Ishikawa (cell line): ENCODE results near the gene KCNQ1.

ENCODE experiments used
- CEBPB ChIP-seq: IDR thresholded peaks from 2 replicates; pipeline ENCODE4 v1.6.1; 2012
- CREB1 ChIP-seq: IDR thresholded peaks from 2 replicates; pipeline ENCODE4 v1.6.1; 2012; ENCODE audit warnings: low read depth
- EGR1 ChIP-seq: IDR thresholded peaks from 2 replicates; pipeline ENCODE4 v1.6.1; 2012
- EP300 ChIP-seq: IDR thresholded peaks from 2 replicates; pipeline ENCODE4 v1.6.1; 2012; ENCODE audit warnings: borderline replicate concordance
- FOXM1 ChIP-seq: IDR thresholded peaks from 2 replicates; pipeline ENCODE4 v1.6.1; 2012; ENCODE audit warnings: low read depth, borderline replicate concordance
- NFIC ChIP-seq: IDR thresholded peaks from 2 replicates; pipeline ENCODE4 v1.6.1; 2012
- RAD21 ChIP-seq: IDR thresholded peaks from 2 replicates; pipeline ENCODE4 v1.6.1; 2012; ENCODE audit warnings: low read depth
- TAF1 ChIP-seq: IDR thresholded peaks from 2 replicates; pipeline ENCODE4 v1.6.1; 2012; ENCODE audit warnings: low read depth, mild to moderate bottlenecking
- TCF12 ChIP-seq: IDR thresholded peaks from 2 replicates; pipeline ENCODE4 v1.6.1; 2012; ENCODE audit warnings: low read depth
- TEAD4 ChIP-seq: IDR thresholded peaks from 2 replicates; pipeline ENCODE4 v1.6.1; 2012
- YY1 ChIP-seq: IDR thresholded peaks from 2 replicates; pipeline ENCODE4 v1.6.1; 2012; ENCODE audit warnings: low read depth
- ZBTB7A ChIP-seq: IDR thresholded peaks from 2 replicates; pipeline ENCODE4 v1.6.1; 2012; ENCODE audit warnings: low read depth
- TF ChIP-seq, protein P1 (sequence below): IDR thresholded peaks from 2 replicates; pipeline ENCODE4 v1.6.1; 2012
- TF ChIP-seq, protein P2 (sequence below): IDR thresholded peaks from 2 replicates; pipeline ENCODE4 v1.6.1; 2012
- TF ChIP-seq, protein P3 (sequence below): IDR thresholded peaks from 2 replicates; pipeline ENCODE4 v1.6.1; 2012; ENCODE audit warnings: low read depth, mild to moderate bottlenecking

KCNQ1 gene

DNA sequence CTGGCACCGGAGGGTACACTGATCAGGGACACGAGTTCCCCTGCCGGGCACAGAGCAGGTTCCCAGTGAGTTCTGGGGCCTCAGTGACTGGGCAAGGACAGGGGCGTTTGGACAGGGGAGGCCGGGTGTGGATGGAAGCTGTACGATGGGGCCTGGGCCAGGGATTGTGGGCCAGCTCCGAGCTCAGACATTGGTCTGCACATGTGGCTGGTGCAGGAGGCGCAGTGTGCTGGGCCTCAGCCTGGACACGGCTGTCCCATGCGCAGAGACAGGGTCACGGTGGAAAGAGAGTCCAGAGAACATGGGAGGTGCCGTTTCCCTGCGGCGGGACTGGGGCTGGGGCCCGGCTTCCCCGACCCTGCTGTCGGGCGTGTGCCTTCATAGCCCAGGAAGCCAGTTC, 380.0 kb downstream of the KCNQ1 start:
- TF ChIP-seq NFIC (no peak), ZBTB7A (no peak), YY1 (no peak), TEAD4 (no peak), RAD21 (no peak), TAF1 (no peak), EP300 (no peak)
- TF ChIP-seq, protein P1, sequence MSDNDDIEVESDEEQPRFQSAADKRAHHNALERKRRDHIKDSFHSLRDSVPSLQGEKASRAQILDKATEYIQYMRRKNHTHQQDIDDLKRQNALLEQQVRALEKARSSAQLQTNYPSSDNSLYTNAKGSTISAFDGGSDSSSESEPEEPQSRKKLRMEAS: no peak
- TF ChIP-seq, protein P2, sequence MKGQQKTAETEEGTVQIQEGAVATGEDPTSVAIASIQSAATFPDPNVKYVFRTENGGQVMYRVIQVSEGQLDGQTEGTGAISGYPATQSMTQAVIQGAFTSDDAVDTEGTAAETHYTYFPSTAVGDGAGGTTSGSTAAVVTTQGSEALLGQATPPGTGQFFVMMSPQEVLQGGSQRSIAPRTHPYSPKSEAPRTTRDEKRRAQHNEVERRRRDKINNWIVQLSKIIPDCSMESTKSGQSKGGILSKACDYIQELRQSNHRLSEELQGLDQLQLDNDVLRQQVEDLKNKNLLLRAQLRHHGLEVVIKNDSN: no peak
- TF ChIP-seq, protein P3, sequence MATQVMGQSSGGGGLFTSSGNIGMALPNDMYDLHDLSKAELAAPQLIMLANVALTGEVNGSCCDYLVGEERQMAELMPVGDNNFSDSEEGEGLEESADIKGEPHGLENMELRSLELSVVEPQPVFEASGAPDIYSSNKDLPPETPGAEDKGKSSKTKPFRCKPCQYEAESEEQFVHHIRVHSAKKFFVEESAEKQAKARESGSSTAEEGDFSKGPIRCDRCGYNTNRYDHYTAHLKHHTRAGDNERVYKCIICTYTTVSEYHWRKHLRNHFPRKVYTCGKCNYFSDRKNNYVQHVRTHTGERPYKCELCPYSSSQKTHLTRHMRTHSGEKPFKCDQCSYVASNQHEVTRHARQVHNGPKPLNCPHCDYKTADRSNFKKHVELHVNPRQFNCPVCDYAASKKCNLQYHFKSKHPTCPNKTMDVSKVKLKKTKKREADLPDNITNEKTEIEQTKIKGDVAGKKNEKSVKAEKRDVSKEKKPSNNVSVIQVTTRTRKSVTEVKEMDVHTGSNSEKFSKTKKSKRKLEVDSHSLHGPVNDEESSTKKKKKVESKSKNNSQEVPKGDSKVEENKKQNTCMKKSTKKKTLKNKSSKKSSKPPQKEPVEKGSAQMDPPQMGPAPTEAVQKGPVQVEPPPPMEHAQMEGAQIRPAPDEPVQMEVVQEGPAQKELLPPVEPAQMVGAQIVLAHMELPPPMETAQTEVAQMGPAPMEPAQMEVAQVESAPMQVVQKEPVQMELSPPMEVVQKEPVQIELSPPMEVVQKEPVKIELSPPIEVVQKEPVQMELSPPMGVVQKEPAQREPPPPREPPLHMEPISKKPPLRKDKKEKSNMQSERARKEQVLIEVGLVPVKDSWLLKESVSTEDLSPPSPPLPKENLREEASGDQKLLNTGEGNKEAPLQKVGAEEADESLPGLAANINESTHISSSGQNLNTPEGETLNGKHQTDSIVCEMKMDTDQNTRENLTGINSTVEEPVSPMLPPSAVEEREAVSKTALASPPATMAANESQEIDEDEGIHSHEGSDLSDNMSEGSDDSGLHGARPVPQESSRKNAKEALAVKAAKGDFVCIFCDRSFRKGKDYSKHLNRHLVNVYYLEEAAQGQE: no peak

DNA sequence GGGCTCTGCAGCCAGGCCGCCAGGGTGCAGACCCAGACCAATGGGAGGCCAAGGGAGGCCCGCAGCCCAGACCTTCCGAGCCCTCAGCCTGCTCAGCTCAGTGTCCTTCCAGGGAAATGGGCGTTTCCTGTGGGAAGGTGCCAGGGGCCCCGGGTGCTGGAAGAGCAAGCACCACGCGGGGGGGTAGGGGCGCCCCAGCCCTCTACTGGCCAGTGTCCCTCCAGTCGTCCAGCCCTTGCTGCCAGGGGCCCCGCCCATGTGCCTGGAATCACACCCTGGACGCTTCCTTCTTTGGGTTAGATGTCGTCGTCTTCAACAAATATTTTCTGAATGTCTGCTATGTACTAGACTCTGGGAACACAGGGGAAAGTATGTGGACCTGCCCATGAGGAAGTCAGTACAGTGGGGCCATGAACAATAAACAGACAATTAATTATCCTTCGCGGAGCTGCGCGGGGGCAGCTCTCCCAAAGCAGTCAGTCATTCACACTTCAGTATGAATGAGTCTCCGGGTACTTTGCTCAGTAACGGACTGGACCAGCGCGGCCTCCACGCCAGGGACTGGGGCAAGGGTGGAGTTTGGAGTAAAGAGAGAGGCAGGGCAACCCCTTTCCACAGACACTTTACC, 380.6 kb downstream of the KCNQ1 start:
- TF ChIP-seq TCF12 (peak; percentile 44), CEBPB (no peak), NFIC (peak; percentile 51), TEAD4 (peak; percentile 56), FOXM1 (0 out of 2 replicates have a peak, but pooled peaks have one; percentile 19), EGR1 (peak; percentile 13; the same call in 1 of the 2 replicates), ZBTB7A (0 out of 2 replicates have a peak, but pooled peaks have one; percentile 30)
- TF ChIP-seq, protein P1: no peak

DNA sequence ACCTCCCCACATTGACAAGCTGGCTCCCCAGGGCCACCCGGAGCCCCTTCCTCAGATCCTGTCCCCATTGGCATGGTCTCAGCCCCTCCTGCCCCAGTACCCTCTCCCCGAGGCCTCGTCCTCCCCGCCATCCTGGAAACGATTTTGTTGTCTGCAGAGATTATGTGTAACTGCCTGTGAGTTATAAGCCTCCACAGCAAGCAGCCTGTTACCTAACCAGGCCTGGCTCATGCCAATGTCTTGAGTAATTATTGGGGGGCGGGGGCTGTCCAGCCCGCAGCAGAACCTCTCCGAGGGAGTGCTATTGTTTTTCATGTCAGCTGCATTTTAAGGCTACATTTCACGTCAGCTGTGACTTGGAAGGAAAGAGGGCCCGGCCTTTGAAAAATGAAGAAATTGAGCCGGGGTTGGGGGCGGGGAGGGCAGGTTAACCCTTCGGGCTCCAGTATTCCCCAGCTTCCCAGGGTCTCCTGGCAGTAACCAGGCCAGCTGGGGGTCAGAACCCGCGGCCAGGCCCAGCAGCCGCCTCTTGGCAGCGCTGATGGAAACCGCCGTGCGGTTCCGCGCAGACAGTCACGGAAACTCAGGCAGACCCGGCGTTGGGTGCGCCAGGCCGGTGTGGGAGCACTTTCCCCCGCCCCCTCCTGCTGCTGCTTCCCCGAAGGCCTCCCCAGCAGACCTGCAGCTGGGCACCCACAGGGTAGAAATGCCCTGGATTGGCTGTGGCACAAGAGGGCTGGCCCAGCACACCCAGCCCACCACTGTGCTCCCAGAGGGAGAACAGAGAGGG, 381.3 kb downstream of the KCNQ1 start:
- no peak for TF ChIP-seq EGR1
- TF ChIP-seq, protein P2: no peak
- peak; percentile 88 for TF ChIP-seq TCF12
- TF ChIP-seq CEBPB: peak; percentile 96
- TF ChIP-seq TAF1: no peak
- TF ChIP-seq TEAD4: peak; percentile 84
- peak; percentile 56; the same call in 1 of the 2 replicates for TF ChIP-seq ZBTB7A
- peak; percentile 65 for TF ChIP-seq CREB1
- TF ChIP-seq FOXM1: no peak; the same call in 1 of the 2 replicates
- TF ChIP-seq, protein P3: no peak; the same call in 1 of the 2 replicates
- no peak for TF ChIP-seq YY1
- peak; percentile 73 for TF ChIP-seq NFIC
- TF ChIP-seq, protein P1: peak; percentile 14; the same call in 1 of the 2 replicates
- peak; percentile 16; the same call in 1 of the 2 replicates for TF ChIP-seq RAD21
- peak; percentile 74 for TF ChIP-seq EP300

DNA sequence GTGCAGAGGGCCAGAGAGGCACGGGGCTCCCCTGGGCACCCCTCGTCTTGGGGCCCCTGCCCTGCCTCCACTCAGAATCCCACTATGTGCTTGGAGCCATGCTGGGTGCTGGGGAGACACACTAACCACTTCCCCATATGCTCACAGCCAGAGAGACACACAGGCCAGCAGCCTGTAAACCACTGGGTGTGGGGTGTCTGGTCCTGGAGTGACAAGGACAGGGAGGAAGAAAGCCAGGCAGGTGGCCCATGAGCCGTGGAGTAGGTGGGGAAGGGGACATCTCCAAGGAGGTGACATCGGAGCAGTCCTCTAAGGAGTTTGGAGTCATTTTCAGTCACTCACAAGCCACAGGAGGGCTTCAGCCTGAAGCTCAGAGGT, 381.9 kb downstream of the KCNQ1 start:
- TF ChIP-seq, protein P2: no peak
- TF ChIP-seq EGR1 (no peak), NFIC (no peak), ZBTB7A (no peak), TEAD4 (no peak), YY1 (no peak), TAF1 (no peak), TCF12 (no peak), EP300 (no peak), FOXM1 (no peak), CREB1 (no peak), RAD21 (no peak), CEBPB (no peak)
- TF ChIP-seq, protein P3: no peak
- TF ChIP-seq, protein P1: no peak
